Lower leg skin (tissue), 4 donors: ENCODE data around the gene PARS2. TPM values are rescaled to one million over a fixed set of nuclear protein-coding genes. Genes with fewer than 3 reads are reported as not detected.

ENCODE experiments used
- DNase-seq, 2 donors: peaks; one replicate each; pipeline ENCODE4 v3.0.0-alpha.2; 2019; ENCODE audit warnings: low spot score in 2 of 2
- H3K4me3 ChIP-seq: fragments of 200-600 bp; sonication (generic); 2 replicates; pipeline ENCODE4 v1.5.1; 2017; ENCODE audit warnings: mild to moderate bottlenecking, low read depth; ENCODE audit not compliant: poor library complexity, severe bottlenecking
- CTCF ChIP-seq, 3 donors: fragments of 450-650 bp; IDR thresholded peaks; one replicate each; pipeline ENCODE4 v1.5.1; 2016; ENCODE audit warnings: antibody characterized with exemption in 3 of 3, mild to moderate bottlenecking in 3 of 3, moderate library complexity in 2 of 3
- POLR2A ChIP-seq, 2 donors: fragments of 450-650 bp; IDR thresholded peaks; one replicate each; pipeline ENCODE4 v1.6.1; 2016 to 2017; ENCODE audit warnings: antibody characterized with exemption in 2 of 2, mild to moderate bottlenecking in 1 of 2, moderate library complexity in 1 of 2
- WGBS, 2 donors: methylation state at CpG; one replicate each; pipeline ENCODE4 v1.1.5; 2018; 5-methylcytosine and 5-hydroxymethylcytosine counted together
- intact Hi-C: fragments of 100-400 bp; cut with DNase I; formaldehyde crosslinking; loops from one replicate; pipeline ENCODE4 v1.15.0; 2023; ENCODE audit warnings: low total_unique reads
- total RNA-seq, 4 donors: library from RNA; depleted of rRNA; stranded (reverse); fragments of >200 nt; gene quantifications; one replicate each; pipeline ENCODE4 v1.1.0, GENCODE V29; 2016

The PARS2 gene
- total RNA-seq, 4 donors from 2014 or later, result 4.0 to 7.7 (median 5.1) TPM

- intact Hi-C loops, result no loop called here
- TF ChIP-seq CTCF (IDR thresholded peaks at IDR 0.05) (no peak), POLR2A (IDR thresholded peaks at IDR 0.05) (no peak)
- peak in 1 of 2 donors; percentile 57 for DNase-seq
- H3K4me3 ChIP-seq, result no peak overlapping the region
- 79 to 85% methylated on average over 11 to 12 of the region's 12 CpGs for WGBS, 2 donors
Measured at GRCh38 chr1:54743416-54744226, 20.7 kb downstream of the PARS2 start.

GRCh38 chr1:54742282-54742681 lies 22.0 kb downstream of the PARS2 start:
- H3K4me3 ChIP-seq, result no peak overlapping the region
- intact Hi-C loops, result no loop called here
- TF ChIP-seq CTCF (IDR thresholded peaks at IDR 0.05) (no peak), POLR2A (IDR thresholded peaks at IDR 0.05) (no peak)
- 53 to 54% methylated on average over 4 of the region's 4 CpGs for WGBS, 2 donors
- peak in 1 of 2 donors; percentile 61 for DNase-seq

- TF ChIP-seq POLR2A (IDR thresholded peaks at IDR 0.05) (no peak), CTCF (IDR thresholded peaks at IDR 0.05) (no peak)
- intact Hi-C loops, result no loop called here
- H3K4me3 ChIP-seq, result no peak overlapping the region
- DNase-seq, result peak in 1 of 2 donors; percentile 17
- WGBS, 2 donors, result 92 to 96% methylated on average over 4 of the region's 4 CpGs
Measured at GRCh38 chr1:54741531-54741930, 22.8 kb downstream of the PARS2 start.

- WGBS, 2 donors, result 90 to 94% methylated on average over 6 of the region's 6 CpGs
- TF ChIP-seq CTCF (IDR thresholded peaks at IDR 0.05), result no peak
- no peak for TF ChIP-seq POLR2A (IDR thresholded peaks at IDR 0.05)
- no peak overlapping the region for H3K4me3 ChIP-seq
- intact Hi-C loops, result no loop called here
- peak in 1 of 2 donors; percentile 54 for DNase-seq
Measured at GRCh38 chr1:54738244-54738643, 26.1 kb downstream of the PARS2 start.

GRCh38 chr1:54736685-54737084 lies 27.6 kb downstream of the PARS2 start:
- TF ChIP-seq CTCF (IDR thresholded peaks at IDR 0.05) (no peak), POLR2A (IDR thresholded peaks at IDR 0.05) (no peak)
- peak in 1 of 2 donors; percentile 54 for DNase-seq
- WGBS, 2 donors, result 97 to 99% methylated on average over 5 of the region's 5 CpGs
- H3K4me3 ChIP-seq, result no peak overlapping the region
- intact Hi-C loops, result no loop called here
